Stimulated activated CD8-positive, alpha-beta memory T cell treated with anti-CD3 and anti-CD28 coated beads, Interleukin-15, amount 100 ng/mL, for 24 hours (primary cell): ENCODE data around the gene LTBP2.

Experiments used
- DNase-seq: peaks from one replicate; pipeline ENCODE4 v3.0.0-alpha.2; 2020; ENCODE audit warnings: low read depth

The LTBP2 gene

DNA sequence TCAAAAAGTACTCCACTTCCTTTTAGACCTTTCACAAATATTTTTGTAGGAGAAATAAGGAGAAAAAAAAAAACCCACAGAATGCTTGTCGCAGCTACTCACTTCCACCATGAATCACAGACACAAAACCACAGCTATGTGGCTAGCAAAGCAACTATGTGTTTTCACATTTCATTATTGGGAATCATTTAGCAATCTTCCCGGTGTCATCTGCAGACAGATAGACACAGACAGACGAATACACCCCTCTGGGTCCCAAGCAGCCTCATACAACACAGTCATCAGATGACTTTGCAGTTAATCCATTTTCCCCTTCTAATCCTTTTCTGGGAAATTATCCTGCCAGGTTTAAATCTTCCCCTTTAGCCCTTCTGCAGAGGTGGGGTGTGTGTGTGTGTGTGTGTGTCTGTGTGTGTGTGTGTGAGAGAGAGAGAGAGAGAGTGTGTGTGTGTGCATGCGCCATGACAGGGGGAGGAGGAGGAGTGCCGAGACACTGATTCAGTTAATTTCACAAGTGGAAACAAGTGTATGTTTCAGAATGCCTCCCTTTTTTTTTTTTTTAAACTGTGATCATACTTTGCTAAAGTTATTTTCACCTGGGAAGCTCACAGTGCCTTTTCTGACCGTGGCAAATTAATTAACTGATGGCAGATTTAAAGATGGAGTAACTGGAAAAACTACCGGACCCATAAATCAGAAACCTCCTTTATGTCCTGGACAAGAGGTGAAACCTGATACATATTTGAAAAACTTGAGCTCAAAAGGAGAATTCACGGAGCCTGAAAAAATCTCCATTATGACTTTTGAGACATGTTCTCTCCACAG lies 39.9 kb downstream of the LTBP2 start:
- DNase-seq: no peak

DNA sequence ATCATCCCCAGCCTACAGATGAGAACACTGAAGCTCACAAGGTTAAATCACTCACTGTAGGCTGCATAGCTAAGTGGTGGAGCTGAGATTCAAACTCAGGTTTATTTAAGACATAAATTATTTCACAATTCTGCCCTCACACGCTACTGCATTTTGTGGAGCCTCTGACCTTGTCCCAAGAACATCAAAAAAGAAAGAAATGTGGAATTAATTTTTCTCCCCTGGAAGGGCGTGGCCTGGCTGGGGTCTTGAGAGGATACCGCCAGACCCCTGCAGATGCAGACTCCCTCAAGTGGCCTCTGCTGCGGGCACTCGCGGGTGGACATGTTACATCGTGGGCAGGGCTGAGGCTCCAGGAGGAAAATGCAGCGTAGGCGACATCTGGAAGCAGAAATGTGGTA lies 40.6 kb downstream of the LTBP2 start:
- DNase-seq: no peak

DNA sequence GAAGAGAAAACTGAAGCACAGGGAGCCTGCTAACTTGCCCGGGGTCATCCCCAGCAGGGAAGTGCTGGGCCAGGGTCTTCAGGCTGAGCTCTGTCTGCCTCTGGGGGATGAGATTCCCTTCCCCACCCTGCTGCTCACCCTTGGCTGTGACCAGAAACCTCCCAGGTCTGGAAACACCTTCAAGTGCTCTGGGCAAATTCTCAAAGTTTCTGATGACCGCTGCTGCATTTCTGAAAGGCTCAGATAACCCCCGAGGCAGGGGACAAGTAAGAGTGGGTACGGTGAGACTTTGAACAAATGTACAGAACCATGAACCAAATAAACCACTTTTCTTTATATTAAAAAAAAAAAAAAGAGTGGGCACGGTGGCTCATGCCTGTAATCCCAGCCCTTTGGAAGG lies 41.3 kb downstream of the LTBP2 start:
- DNase-seq: no peak

DNA sequence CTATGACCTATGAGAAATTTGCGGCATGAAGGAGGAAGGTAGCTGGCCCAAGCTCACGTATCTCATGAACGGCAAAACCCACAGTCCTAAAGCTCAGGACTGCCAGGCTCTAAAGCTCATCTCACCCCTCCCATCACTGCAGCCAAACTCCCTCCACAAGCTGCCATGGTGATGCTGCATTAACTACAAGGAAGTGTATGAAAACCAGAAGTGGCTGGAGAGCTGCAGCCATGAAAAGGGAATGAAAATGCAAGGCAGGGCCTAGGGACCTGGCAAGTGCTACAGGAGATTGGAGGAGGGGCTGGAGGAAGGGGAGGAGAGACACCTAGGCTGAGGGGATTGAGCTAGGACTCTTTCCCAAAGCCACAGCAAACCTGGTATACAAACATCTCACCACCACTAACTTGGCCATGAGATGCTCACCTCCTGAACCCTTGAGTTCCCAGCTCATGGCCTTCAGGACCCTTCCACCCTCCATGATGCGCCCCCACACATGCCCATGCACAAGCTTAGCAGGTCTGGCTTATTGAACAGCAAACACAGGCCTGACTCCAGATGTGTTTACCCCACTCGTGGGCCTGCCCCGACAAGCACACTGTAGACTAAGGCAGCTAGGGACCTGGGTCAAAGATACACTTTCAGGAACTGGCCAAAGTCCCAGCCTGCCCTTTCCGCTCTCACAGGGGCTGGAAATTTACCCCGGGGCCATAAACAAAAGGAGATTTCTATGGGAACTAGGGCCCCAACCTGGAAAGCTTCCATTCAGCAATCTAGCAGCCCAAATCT lies 42.0 kb downstream of the LTBP2 start:
- no peak for DNase-seq

DNA sequence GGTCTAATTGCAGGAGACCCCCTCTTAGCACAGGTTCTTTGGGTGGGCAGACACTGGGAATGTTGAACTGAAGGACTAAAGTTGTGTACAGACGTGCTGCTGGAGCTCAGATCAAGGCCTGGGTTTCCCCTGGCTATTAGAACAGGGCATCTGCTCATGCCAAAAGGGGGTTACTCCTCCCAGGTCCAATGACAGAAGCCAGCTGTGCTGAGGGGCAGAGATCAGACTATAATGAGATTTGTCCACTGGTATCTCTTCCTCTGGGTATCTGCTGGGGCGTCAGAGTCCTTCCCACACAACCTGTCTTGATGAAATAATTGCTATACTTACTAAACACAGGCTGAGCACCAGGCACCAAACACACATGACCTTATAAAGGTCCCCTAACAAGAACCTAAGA lies 42.6 kb downstream of the LTBP2 start:
- DNase-seq: no peak

DNA sequence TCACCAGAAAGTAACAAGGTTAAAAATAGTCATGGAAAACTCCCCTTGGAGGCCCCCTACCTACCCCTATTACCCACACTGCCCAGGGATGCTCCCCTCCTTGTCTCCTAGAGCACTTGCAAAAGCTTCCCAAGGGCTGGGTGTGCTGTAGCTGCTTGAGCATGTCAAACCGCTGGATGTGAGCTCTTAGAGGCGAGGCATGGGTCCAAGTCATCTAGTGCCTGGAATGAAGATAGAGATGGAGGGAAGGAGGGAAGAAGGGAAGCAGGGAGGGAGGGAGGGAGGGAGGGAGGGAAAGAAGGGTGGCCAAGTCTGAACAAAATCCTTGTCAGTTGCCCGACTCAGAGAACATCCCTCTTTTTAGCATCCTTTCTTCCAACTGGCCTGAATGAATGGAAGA lies 43.1 kb downstream of the LTBP2 start:
- DNase-seq: no peak

DNA sequence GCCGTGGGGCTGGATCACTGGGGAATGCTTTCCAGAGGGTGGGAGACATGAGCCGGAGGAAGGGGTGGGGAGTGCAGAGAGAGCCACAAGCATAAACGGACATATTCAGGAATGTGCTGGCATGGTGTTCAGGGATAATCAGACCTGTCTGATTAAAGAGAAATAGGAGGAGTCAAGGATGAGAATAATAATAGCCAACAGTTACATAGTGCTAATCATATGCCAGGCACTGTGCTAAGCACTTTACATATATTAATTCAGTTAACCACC lies 43.7 kb downstream of the LTBP2 start:
- no peak for DNase-seq

DNA sequence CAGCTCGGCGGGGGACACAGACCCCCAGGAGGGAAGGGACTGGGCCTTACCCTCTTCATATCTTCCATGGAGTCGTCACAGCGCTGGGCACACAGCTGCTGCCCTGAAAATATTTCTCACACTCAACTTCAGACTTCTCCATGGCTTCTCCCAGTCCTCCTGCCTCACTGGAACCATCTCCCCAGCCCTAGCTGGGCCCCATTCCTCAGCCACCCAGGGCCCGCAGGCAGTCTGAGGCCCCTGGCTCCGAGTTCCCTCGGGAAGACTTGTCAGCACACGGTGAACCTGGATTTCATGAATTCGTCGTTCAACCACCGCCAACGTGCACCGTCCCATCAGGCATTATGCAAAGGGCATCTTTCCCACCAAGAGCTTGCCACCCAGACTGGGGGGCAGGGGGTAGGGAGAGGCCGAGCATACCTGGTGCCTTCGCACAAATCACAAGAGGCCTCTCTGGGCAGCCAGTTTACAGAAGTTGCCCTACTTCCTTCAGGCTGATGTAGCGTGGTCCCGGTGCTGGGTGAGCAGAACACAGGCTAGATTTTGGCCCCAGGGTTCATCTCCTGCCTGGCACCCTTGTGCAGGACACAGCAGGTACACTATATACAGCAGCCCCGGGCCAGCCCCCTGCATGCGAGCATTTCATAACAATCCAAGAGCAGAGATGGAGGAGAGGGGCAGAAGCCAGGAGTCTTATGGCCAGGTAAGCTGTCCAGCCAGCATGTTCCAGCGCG lies 44.2 kb downstream of the LTBP2 start:
- DNase-seq: no peak

DNA sequence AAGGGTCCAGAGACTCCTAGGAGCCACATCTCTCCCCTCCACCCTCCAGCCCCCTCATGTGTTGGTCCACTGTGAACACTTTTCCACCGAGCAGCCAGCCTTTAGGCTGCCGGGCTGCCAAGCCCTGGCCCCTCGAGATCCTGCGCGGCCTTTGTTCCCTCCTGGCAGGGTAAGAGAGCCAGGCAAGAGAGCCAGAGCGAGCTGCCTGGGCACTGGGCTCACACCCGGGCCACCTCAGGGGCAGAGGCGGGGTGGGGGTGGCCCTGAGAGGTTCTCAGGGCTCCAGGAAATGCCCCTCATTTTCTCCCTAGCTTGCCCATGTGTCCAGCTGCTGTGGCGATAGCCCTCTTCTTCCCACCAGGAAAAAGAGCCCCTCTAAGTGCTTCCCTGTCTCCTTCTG lies 44.8 kb downstream of the LTBP2 start:
- DNase-seq: no peak

DNA sequence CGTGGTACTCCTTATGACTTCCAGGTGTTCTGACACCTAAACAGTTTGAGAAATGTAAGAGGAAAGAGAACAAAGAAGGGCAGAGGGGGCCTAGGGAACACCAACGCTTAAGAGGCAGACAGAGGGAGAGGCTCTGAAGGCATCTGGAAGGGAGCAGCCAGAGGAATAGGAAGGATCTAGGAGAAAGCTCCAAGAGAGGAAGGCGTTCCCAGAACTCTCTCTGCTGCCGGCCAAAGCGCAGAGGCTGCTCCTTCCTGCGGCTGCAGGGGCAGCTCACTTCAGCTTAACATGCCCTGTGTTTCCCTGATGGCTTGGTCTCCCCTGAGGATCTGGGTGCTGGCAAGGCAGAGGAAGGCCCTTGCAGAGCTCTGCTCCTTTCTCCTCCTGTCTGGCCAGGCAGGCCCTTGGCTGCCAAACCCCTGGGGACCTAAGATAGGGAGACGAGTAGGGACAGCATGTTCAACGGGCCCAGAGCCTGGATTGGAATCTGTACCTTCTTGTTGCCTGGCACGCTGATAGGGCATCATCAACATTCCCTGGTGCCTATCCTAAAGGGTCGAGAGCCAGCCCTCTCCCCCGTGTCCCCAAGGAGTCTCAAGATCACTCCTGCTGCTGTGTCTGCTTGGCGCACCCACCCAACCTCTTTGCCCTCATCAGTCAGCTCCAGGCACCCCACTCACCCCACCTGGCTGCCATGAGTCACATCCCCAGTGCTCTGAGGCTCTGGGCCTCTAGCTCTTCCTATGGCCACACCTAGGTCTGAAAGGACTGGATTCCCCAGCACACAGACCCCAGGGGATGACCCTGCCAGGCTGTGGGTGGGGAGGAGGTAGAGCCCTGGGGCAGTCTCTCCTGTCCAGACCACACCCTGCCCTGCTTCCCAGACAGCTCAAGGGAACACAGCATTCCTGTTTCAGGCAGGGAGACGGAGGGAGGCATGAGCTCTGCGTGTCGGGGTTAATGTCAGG lies 45.6 kb downstream of the LTBP2 start:
- DNase-seq: no peak

DNA sequence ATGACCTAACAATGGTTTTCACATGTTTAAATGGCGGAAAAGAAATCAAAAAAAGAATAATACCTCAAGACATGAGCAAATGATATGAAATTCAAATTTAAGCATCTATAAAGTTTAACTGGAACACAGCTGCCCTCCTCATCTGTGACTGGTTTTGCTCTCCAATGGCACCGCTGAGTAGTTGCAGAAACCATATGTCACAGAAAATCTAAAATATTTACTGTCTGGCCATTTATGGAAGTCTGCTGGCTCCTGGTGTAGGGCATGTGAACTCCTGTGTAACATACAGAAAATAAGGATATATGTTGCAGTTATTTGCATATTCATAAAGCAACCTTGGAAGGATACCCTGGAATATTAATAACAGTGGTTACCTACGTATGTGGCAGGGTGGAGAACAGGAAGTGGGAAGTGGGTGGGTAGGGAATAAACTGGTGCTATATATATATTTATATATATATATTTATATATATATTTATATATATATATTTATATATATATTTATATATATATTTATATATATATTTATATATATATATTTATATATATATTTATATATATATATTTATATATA lies 48.4 kb downstream of the LTBP2 start:
- DNase-seq: no peak

DNA sequence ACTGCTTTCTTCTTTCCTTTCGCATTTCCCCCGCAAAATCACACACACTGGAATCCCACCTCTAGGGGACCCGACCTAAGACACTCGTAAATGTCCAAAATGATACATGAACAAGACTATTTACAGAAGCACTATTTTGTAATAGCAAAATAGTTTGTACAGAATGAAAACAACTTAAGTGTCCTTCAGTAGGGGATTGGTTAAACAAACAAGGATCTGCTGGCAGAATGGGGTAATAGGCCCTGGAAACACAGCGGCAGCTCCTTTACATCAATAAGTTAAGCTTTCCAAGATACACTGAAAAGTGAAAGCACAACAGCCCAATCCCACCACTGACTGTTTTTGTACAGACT lies 48.8 kb downstream of the LTBP2 start:
- no peak for DNase-seq

DNA sequence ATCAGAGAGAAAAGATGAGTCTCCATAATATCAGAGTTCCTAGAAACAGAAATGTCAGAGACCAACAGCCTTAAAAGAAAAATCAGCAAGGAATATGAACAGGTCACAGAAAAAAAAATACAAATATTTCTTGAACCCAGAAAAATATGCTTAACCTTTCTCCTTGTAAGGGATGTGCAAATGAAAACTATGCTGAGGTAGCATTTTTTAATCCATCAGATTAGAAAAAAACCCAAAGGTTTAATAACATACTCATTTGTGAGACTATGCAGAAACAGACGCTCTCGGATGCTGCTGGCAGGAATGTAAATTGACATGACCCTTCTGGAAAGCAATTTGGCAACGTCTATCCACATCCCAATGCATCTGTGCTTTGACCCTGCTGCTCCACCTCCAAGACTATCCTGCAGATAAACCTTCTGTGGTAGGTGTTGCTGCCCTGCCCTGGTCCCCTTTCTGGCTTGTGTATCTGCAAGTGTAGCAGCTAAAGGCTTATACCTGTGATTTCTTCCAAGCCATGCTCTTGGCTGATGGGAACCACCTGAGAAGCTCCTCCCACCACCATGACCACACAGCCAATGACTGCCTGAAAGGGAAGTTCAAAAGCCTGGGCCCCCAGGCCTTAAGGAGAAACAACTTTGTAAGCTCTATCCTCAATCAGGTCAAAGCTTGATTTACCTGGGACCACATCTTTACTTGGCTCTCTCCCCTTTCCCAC lies 49.4 kb downstream of the LTBP2 start:
- DNase-seq: no peak

DNA sequence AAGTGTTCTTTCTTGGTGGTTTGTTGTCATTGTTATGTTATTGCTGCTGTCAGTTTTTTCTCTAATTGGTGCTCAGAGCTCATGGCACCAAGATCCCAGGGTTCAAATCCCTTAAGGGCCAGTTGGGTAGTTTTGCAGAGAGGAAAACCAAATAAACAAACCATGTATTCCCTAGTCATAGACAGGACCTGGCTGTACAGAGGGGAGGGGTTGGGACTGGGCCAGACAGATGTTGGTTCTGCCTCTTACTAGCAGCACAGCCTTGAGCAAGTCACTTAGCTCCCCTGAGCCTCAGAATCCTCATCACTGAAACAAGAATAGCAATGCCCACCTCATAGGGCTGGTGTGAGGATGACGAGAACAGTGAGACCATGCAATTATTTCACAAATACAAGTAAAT lies 53.4 kb downstream of the LTBP2 start:
- DNase-seq: no peak

DNA sequence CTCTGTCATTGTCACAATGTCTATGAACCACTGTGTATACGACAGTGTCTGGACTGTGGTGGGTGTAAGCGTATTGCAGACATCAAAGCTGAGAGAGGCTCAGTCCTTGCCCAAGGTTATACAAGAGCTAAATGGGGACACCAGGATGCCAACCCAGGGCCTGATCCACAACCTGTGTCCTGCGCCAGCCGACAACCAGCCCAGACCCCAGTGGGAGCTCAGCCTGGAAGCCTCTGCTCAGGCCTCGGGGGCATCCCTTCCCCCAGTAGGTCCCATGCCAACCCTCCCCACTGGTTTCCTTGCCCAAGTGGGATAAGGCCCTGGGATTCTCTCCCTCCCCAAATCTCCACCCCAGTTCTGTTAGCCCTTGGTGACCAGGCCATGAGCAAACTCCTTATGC lies 54.3 kb downstream of the LTBP2 start:
- DNase-seq: no peak

DNA sequence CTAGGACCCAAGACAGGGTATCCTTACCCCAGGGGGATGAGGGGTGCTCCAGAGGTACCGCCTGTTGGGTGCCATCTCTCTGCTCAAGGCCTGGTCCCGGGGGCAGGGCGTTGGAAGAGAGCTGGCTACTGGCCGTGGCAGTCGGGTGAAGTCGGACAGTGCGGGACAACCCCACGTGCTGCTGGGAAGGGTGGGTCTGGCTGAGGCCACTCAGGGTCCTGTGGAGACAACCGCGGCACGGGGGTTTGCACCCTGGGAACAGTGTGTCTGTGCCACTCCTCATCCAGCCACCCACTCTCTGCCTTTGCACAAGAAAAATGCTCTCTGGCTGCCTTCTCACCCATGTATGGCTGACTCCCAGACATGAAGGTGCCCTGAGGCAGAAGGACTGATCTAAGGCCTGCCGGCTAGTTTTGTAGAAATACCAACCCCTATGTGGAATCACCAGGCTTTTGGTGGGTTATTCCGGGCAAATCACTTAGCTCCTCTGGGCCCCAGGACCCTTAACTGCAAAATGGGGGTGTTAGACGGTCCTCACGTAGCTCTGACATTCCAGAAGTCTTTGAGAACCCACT lies 56.5 kb downstream of the LTBP2 start:
- DNase-seq: no peak

DNA sequence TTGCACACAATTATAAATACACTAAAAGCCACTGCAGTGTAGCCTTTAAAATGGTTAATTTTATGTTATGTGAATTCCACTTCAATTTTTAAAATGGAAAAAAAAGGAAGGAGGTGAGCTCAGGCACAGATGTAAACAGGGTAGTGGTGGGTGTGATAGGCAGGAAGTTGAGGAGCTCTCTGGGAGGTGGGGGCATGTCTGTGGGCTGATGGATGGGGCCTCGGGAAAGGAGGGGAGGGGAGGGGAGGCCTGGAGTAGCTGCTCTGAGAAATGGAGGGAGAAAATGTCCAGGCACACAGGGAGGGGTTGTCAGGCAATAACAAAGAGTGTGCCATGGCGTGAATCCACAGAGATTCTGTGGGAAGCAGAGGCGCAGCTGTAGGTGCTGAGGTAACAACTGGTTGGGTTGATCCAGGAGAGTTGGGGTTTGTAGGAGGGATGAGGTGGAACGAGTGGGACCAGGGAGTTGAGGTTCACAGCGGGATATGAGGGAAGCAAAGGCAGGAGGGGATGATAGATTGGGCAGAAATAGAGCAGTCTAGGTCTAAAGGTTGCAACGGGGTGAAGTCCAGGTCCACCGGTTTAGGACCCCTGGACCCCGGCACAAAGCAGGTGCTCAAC lies 57.2 kb downstream of the LTBP2 start:
- no peak for DNase-seq

DNA sequence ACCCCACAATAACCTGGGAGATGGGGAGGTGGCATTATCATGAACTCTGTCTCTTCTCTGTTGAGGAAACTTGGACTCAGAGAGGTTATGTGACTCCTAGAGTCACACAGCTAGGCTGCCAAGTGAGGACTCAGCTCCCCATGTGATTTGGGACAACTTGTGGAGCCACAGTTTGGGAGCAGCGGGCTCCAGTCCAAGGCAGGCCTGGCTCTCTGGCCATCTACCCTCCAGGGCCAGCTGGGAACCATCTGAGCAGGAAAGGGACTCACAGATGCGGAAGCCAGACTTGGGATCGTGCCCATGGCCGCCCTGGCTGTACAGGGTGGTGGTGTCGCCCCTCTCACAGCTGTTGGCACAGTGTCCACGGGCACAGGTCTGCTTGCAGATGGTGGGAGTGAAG lies 59.4 kb downstream of the LTBP2 start:
- no peak for DNase-seq

DNA sequence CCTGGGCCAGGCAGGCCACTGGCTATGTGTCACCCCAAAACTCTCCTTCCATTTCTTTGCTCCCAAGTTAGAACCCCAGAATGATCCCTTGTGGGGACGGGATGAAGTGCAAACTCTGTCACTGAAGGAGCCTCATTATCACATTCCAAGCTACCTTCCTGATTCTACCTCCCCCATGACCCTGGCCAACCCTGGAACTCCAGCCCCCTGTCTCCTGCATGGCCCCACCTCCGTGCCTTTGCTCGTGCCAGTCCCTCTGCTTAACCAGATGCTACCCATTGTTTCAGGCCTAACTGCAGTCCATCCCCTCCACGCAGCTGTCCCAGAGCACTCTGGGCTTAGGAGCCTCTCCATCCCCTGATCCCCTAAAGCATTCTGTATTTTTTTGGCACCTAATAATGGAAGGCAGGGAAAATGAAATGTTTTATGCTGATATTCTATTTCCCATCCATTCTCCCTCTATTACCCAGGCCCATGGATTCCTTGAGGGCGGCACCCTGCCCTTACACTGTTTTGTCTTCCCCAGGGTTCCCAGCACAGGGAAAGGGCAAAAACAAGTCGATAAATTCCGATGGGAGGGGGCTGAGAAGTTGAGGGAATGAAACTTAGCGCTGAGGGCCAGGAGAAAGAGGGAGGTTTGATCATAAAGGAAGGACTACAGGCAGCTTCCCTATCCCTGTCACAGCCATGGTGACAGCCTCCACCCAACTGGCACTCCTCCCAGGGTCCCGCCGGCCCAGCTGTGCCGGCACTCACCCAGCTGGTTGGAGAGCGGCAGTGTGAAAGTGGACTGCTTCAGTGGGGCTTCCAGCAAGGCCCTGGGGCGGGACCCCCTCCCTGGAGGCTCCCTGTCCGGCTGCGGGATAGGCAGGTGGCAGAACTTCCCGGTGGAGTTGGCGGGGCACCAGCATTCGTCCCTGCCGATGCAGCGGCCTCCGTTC lies 60.3 kb downstream of the LTBP2 start:
- no peak for DNase-seq
